SK-N-SH (cell line): Measurements from ENCODE around the gene PSMC3. TPM values are rescaled to one million over a fixed set of nuclear protein-coding genes. Genes with fewer than 3 reads are reported as not detected.

Experiments used
- CTCF ChIA-PET: fragments of 300-600, 350-600 bp; formaldehyde crosslinking; extraction: SDS; loops from one replicate; lab custom pipeline; 2021; lab: Yijun Ruan, JAX
- POLR2A ChIA-PET: fragments of 350-600 bp; sonication (Branson Sonifier 250); formaldehyde crosslinking; extraction: SDS; loops from one replicate; lab custom pipeline; 2020; ENCODE audit warnings: antibody characterized with exemption, inconsistent platforms; lab: Yijun Ruan, JAX
- DNase-seq: peaks from one replicate; pipeline ENCODE4 v3.0.0; 2012
- H2AFZ ChIP-seq: fragments of 200-600 bp; sonication (generic); 2 replicates; pipeline ENCODE4 v1.8.1; 2016; ENCODE audit warnings: antibody characterized with exemption, mild to moderate bottlenecking, low read depth
- H3F3A ChIP-seq: fragments of 200-600 bp; sonication (generic); replicated peaks from 2 replicates; pipeline ENCODE3; 2016; ENCODE audit warnings: antibody characterized with exemption, mild to moderate bottlenecking; ENCODE audit not compliant: insufficient read depth
- H3K27ac ChIP-seq, 2 experiments: fragments of 200-500 bp in 1 of 2; fragments of 200-600 bp in 1 of 2; sonication (Bioruptor generic) in 1 of 2; sonication (generic), shearing (Covaris generic) in 1 of 2; 2 replicates each; pipeline versions ENCODE4 v1.5.1 to v1.6.1; 2014 to 2016; ENCODE audit warnings: low read depth in 2 of 2, inconsistent platforms in 1 of 2, low read length in 1 of 2, mild to moderate bottlenecking in 1 of 2, mixed read lengths in 1 of 2
- H3K27me3 ChIP-seq: fragments of 200-600 bp; sonication (generic), shearing (Covaris generic); 2 replicates; pipeline ENCODE4 v1.6.1; 2016; ENCODE audit warnings: mixed run types; ENCODE audit not compliant: insufficient read depth
- H3K36me3 ChIP-seq, 2 experiments: fragments of 200-500 bp in 1 of 2; fragments of 200-600 bp in 1 of 2; sonication (Bioruptor generic) in 1 of 2; sonication (generic) in 1 of 2; replicated peaks in 1 of 2; 2 replicates each; pipeline versions ENCODE3 to v1.5.1; 2014 to 2016; ENCODE audit warnings: low read length in 1 of 2, mild to moderate bottlenecking in 1 of 2; ENCODE audit not compliant: insufficient read depth in 2 of 2, control insufficient read depth in 1 of 2
- H3K4me1 ChIP-seq, 2 experiments: fragments of 200-500 bp in 1 of 2; fragments of 200-600 bp in 1 of 2; sonication (Bioruptor generic) in 1 of 2; sonication (generic), shearing (Covaris generic) in 1 of 2; 2 replicates each; pipeline versions ENCODE4 v1.5.1 to v1.6.1; 2014 to 2016; ENCODE audit warnings: low read depth in 1 of 2, low read length in 1 of 2, mixed run types in 1 of 2; ENCODE audit not compliant: insufficient read depth in 2 of 2, control insufficient read depth in 1 of 2
- H3K4me2 ChIP-seq: fragments of 200-600 bp; sonication (generic), shearing (Covaris generic); 2 replicates; pipeline ENCODE4 v1.6.1; 2017; ENCODE audit warnings: mixed run types
- H3K4me3 ChIP-seq, 2 experiments: fragments of 200-500 bp in 1 of 2; fragments of 200-600 bp in 1 of 2; sonication (Bioruptor generic) in 1 of 2; sonication (generic), shearing (Covaris generic) in 1 of 2; 2 replicates each; pipeline versions ENCODE4 v1.5.1 to v1.8.1; 2014 to 2016; ENCODE audit warnings: low read depth in 2 of 2, inconsistent platforms in 1 of 2, low read length in 1 of 2, mild to moderate bottlenecking in 1 of 2, mixed read lengths in 1 of 2, moderate library complexity in 1 of 2
- H3K79me2 ChIP-seq: fragments of 200-600 bp; sonication (generic); 2 replicates; pipeline ENCODE4 v1.8.1; 2017; ENCODE audit warnings: mild to moderate bottlenecking; ENCODE audit not compliant: insufficient read depth
- H3K9ac ChIP-seq: fragments of 200-600 bp; sonication (generic); 2 replicates; pipeline ENCODE4 v1.6.1; 2017; ENCODE audit warnings: mixed run types
- H3K9me2 ChIP-seq: fragments of 200-600 bp; sonication (generic); 2 replicates; pipeline ENCODE4 v1.6.1; 2017; ENCODE audit warnings: mixed run types
- H3K9me3 ChIP-seq: fragments of 200-600 bp; sonication (generic); 2 replicates; pipeline ENCODE4 v1.6.1; 2017; ENCODE audit warnings: mixed run types, mild to moderate bottlenecking, moderate library complexity
- H4K20me1 ChIP-seq: fragments of 200-600 bp; sonication (generic); 2 replicates; pipeline ENCODE4 v1.6.1; 2017; ENCODE audit warnings: mild to moderate bottlenecking, mixed run types; ENCODE audit not compliant: insufficient read depth
- CHD2 ChIP-seq: fragments of 150-350 bp; IDR thresholded peaks from 2 replicates; pipeline ENCODE4 v1.6.1; 2018; ENCODE audit warnings: low read length; ENCODE audit not compliant: partially characterized antibody
- CTCF ChIP-seq: fragments of 200-600 bp; sonication (generic); IDR thresholded peaks from 2 replicates; pipeline ENCODE4 v1.6.1; 2017; ENCODE audit warnings: antibody characterized with exemption, mild to moderate bottlenecking, moderate library complexity
- FOXM1 ChIP-seq: IDR thresholded peaks from 2 replicates; pipeline ENCODE4 v1.4.0; 2012; ENCODE audit warnings: low read depth, mild to moderate bottlenecking
- GATA2 ChIP-seq: sonication (generic); formaldehyde crosslinking; IDR thresholded peaks from 2 replicates; pipeline ENCODE4 v1.5.0; 2020; ENCODE audit warnings: mild to moderate bottlenecking, missing genetic modification reagents
- MAX ChIP-seq: IDR thresholded peaks from 2 replicates; pipeline ENCODE4 v1.4.0; 2012; ENCODE audit warnings: low read depth
- PBX3 ChIP-seq: IDR thresholded peaks from 2 replicates; pipeline ENCODE4; 2012
- RAD21 ChIP-seq: IDR thresholded peaks from 2 replicates; pipeline ENCODE4 v1.6.1; 2012; ENCODE audit warnings: mild to moderate bottlenecking, low read length
- SIN3A ChIP-seq: IDR thresholded peaks from 2 replicates; pipeline ENCODE4 v1.6.1; 2012; ENCODE audit warnings: low read depth, mild to moderate bottlenecking, low read length, moderate library complexity, borderline replicate concordance
- TCF12 ChIP-seq: IDR thresholded peaks from 2 replicates; pipeline ENCODE4 v1.4.0; 2012
- USF2 ChIP-seq: fragments of 150-350 bp; IDR thresholded peaks from 2 replicates; pipeline ENCODE4 v1.6.1; 2017; ENCODE audit warnings: antibody characterized with exemption, low read length, low read depth, borderline replicate concordance
- WGBS: methylation state at CpG from one replicate; pipeline ENCODE4 v1.1.6; 2017; ENCODE audit warnings: low lambda C conversion rate; 5-methylcytosine and 5-hydroxymethylcytosine counted together
- polyA plus RNA-seq, 3 experiments: library from polyadenylated mRNA; depleted of rRNA; stranded (reverse); fragments of >200 nt; gene quantifications; 2 replicates each; pipeline ENCODE4 v1.2.3, GENCODE V29; 2012

Gene PSMC3
- polyA plus RNA-seq, 1 of the 3 experiments (the other 2 are of a cell fraction) = 184 TPM

- POLR2A ChIA-PET = no interaction called here
- WGBS = 88% methylated on average over 9 of the region's 11 CpGs
- CTCF ChIA-PET = interaction anchor here (1.2 to 7.9 kb wide), 4 partner anchors 12 to 62 kb away, joined by 3 to 78 read pairs (median 14); no protein-coding TSS in a partner anchor
Measured at GRCh38 chr11:47391077-47391583, 35.1 kb downstream of the PSMC3 start.

More at GRCh38 chr11:47391077-47391583, 35.1 kb downstream of the PSMC3 start:
- Histone ChIP-seq H3K9me3 (no peaks in the 10 kb centered on the region), H3K4me3 (no peak overlapping the region), H3K9me2 (no peaks in the 10 kb centered on the region), H3K9ac (no peak overlapping the region), H3K36me3 (no peaks in the 10 kb centered on the region), H4K20me1 (no peaks in the 10 kb centered on the region), H3K27ac (no peak overlapping the region), H3K4me1 (peaks cover 0 to 4% of the 10 kb centered on the region in 2 experiments; a peak in 1 of 4 replicates), H2AFZ (no peak overlapping the region), H3K79me2 (no peaks in the 10 kb centered on the region), H3K4me2 (no peak overlapping the region), H3F3A (no peaks in the 10 kb centered on the region), H3K27me3 (no peaks in the 10 kb centered on the region)
- TF ChIP-seq FOXM1 (no peak), USF2 (no peak), GATA2 (CRISPR knock-in tag) (no peak), CHD2 (no peak), RAD21 (no peak), SIN3A (no peak), MAX (no peak), PBX3 (no peak), CTCF (no peak), TCF12 (no peak)
- no peak for DNase-seq
